IPS-15b (cell line): ENCODE results near the gene SIL1.

Source experiments
- H3K27me3 ChIP-seq: one replicate; pipeline ENCODE4 v1.6.1; 2013; ENCODE audit warnings: low read length; ENCODE audit not compliant: control insufficient read depth, insufficient read depth
- H3K36me3 ChIP-seq: one replicate; pipeline ENCODE4 v1.6.1; 2013; ENCODE audit warnings: low read length; ENCODE audit not compliant: control insufficient read depth, insufficient read depth
- H3K4me1 ChIP-seq: one replicate; pipeline ENCODE4 v1.6.1; 2013; ENCODE audit warnings: mild to moderate bottlenecking, low read length; ENCODE audit not compliant: control insufficient read depth, insufficient read depth
- H3K4me3 ChIP-seq: one replicate; pipeline ENCODE4 v1.5.1; 2013; ENCODE audit warnings: low read depth, low read length
- H3K9ac ChIP-seq: one replicate; pipeline ENCODE4 v1.6.1; 2013; ENCODE audit warnings: low read depth, mild to moderate bottlenecking, low read length
- H3K9me3 ChIP-seq: one replicate; pipeline ENCODE4 v1.6.1; 2013; ENCODE audit warnings: mild to moderate bottlenecking, low read length; ENCODE audit not compliant: control insufficient read depth, insufficient read depth

Gene SIL1

GRCh38 chr5:138980441-138980840, 217.7 kb downstream of the SIL1 start:
- no peaks in the 10 kb centered on the region for H3K9me3 ChIP-seq
- H3K36me3 ChIP-seq: no peaks in the 10 kb centered on the region
- H3K9ac ChIP-seq: no peak overlapping the region
- no peaks in the 10 kb centered on the region for H3K27me3 ChIP-seq
- no peak overlapping the region for H3K4me3 ChIP-seq
- H3K4me1 ChIP-seq: no peaks in the 10 kb centered on the region

- Histone ChIP-seq H3K4me3 (no peak overlapping the region), H3K27me3 (no peaks in the 10 kb centered on the region), H3K4me1 (no peaks in the 10 kb centered on the region), H3K9ac (no peak overlapping the region), H3K9me3 (no peaks in the 10 kb centered on the region), H3K36me3 (no peaks in the 10 kb centered on the region)
These were observed 218.4 kb downstream of the SIL1 start for GRCh38 chr5:138979684-138980280.

- H3K9me3 ChIP-seq: no peaks in the 10 kb centered on the region
- H3K4me1 ChIP-seq: no peaks in the 10 kb centered on the region
- H3K4me3 ChIP-seq: no peak overlapping the region
- no peaks in the 10 kb centered on the region for H3K36me3 ChIP-seq
- H3K27me3 ChIP-seq: no peaks in the 10 kb centered on the region
- H3K9ac ChIP-seq: no peak overlapping the region
These were observed 219.6 kb downstream of the SIL1 start for GRCh38 chr5:138978581-138978980.

- no peaks in the 10 kb centered on the region for H3K36me3 ChIP-seq
- H3K4me3 ChIP-seq: no peak overlapping the region
- H3K27me3 ChIP-seq: no peaks in the 10 kb centered on the region
- H3K4me1 ChIP-seq: no peaks in the 10 kb centered on the region
- no peaks in the 10 kb centered on the region for H3K9me3 ChIP-seq
- no peak overlapping the region for H3K9ac ChIP-seq
These were observed 220.1 kb downstream of the SIL1 start for GRCh38 chr5:138978080-138978479.

- Histone ChIP-seq H3K9ac (no peak overlapping the region), H3K36me3 (no peaks in the 10 kb centered on the region), H3K27me3 (no peaks in the 10 kb centered on the region), H3K4me1 (no peaks in the 10 kb centered on the region), H3K9me3 (no peaks in the 10 kb centered on the region), H3K4me3 (no peak overlapping the region)
These were observed 222.9 kb downstream of the SIL1 start for GRCh38 chr5:138975098-138975847.

GRCh38 chr5:138974227-138975063, 223.7 kb downstream of the SIL1 start:
- H3K36me3 ChIP-seq: no peaks in the 10 kb centered on the region
- H3K9ac ChIP-seq: no peak overlapping the region
- no peaks in the 10 kb centered on the region for H3K4me1 ChIP-seq
- no peaks in the 10 kb centered on the region for H3K27me3 ChIP-seq
- no peak overlapping the region for H3K4me3 ChIP-seq
- no peaks in the 10 kb centered on the region for H3K9me3 ChIP-seq

GRCh38 chr5:138972836-138973235, 225.3 kb downstream of the SIL1 start:
- H3K27me3 ChIP-seq: no peaks in the 10 kb centered on the region
- H3K36me3 ChIP-seq: no peaks in the 10 kb centered on the region
- no peak overlapping the region for H3K4me3 ChIP-seq
- H3K9me3 ChIP-seq: no peaks in the 10 kb centered on the region
- H3K4me1 ChIP-seq: no peaks in the 10 kb centered on the region
- no peak overlapping the region for H3K9ac ChIP-seq

- H3K4me1 ChIP-seq: no peaks in the 10 kb centered on the region
- no peaks in the 10 kb centered on the region for H3K36me3 ChIP-seq
- no peaks in the 10 kb centered on the region for H3K9me3 ChIP-seq
- H3K27me3 ChIP-seq: no peaks in the 10 kb centered on the region
- no peak overlapping the region for H3K9ac ChIP-seq
- no peak overlapping the region for H3K4me3 ChIP-seq
These were observed 225.9 kb downstream of the SIL1 start for GRCh38 chr5:138972230-138972629.

- no peaks in the 10 kb centered on the region for H3K9me3 ChIP-seq
- no peaks in the 10 kb centered on the region for H3K36me3 ChIP-seq
- no peaks in the 10 kb centered on the region for H3K27me3 ChIP-seq
- no peaks in the 10 kb centered on the region for H3K4me1 ChIP-seq
- no peak overlapping the region for H3K4me3 ChIP-seq
- H3K9ac ChIP-seq: no peak overlapping the region
These were observed 228.7 kb downstream of the SIL1 start for GRCh38 chr5:138969323-138970002.

GRCh38 chr5:138968601-138969000, 229.6 kb downstream of the SIL1 start:
- Histone ChIP-seq H3K4me1 (no peaks in the 10 kb centered on the region), H3K9me3 (no peaks in the 10 kb centered on the region), H3K9ac (no peak overlapping the region), H3K36me3 (no peaks in the 10 kb centered on the region), H3K4me3 (no peak overlapping the region), H3K27me3 (no peaks in the 10 kb centered on the region)

- Histone ChIP-seq H3K9ac (no peak overlapping the region), H3K4me3 (no peak overlapping the region), H3K4me1 (peaks cover 6% of the 10 kb centered on the region), H3K9me3 (no peaks in the 10 kb centered on the region), H3K36me3 (no peaks in the 10 kb centered on the region), H3K27me3 (no peaks in the 10 kb centered on the region)
These were observed 230.2 kb downstream of the SIL1 start for GRCh38 chr5:138967791-138968448.
